Activated CD8-positive, alpha-beta memory T cell treated with anti-CD3 and anti-CD28 coated beads, Interleukin-2, amount 50 U/mL, for 48 hours (primary cell): ENCODE data around the gene GTF2A1L.
"Not testable (repeated sequence)": the region's sequence is repeated elsewhere in the genome, so short reads cannot be mapped to it uniquely, and the experiment has no call there.

Experiments used
- DNase-seq: peaks from one replicate; pipeline ENCODE4 v3.0.0-alpha.2; 2020

GTF2A1L gene, protein sequence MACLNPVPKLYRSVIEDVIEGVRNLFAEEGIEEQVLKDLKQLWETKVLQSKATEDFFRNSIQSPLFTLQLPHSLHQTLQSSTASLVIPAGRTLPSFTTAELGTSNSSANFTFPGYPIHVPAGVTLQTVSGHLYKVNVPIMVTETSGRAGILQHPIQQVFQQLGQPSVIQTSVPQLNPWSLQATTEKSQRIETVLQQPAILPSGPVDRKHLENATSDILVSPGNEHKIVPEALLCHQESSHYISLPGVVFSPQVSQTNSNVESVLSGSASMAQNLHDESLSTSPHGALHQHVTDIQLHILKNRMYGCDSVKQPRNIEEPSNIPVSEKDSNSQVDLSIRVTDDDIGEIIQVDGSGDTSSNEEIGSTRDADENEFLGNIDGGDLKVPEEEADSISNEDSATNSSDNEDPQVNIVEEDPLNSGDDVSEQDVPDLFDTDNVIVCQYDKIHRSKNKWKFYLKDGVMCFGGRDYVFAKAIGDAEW

DNA sequence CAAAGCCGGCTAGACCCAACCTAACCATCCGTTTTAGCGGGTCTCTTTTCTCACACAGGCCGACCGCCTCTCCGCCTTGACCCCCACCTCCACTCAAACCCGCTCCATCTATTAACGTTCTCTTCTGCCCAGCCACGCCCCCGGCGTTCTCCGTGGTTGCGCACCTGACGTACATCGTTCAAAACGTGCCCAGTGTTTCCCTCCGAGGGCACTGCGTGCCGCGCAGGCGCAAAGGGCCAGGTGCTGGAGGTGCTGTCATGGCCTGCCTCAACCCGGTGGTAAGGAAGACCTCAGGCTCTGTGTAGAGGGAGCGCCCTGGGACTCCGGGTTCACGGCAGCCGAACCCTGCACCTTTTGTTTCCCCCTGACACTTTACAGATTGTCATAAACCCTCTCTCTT is at the start of gene GTF2A1L:
GTF2A1L (plus strand) TSS at position 239 of the 400 bp plus-strand sequence; CDS start at position 258, 19 bp downstream.
- no peak for DNase-seq

DNA sequence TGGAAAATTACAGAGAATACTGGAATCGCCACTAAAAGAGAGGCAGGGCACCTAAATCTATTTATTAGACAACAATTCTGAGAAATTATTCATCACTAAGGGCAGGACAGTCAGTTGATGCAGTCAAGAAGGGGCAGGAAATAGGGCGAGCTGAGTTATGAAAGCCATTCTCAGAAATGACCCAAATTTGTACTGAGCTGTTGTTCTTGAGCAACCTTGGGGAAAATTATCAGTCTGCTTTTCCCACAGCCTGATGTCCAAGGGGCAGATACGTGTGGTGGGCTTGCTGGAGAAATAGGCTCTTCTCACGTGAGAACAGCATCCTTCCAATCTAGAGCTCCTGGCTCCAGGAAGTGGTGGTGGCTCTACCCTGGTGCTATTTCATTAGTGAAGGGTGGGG is 49.1 kb upstream of the GTF2A1L start:
- no peak for DNase-seq

DNA sequence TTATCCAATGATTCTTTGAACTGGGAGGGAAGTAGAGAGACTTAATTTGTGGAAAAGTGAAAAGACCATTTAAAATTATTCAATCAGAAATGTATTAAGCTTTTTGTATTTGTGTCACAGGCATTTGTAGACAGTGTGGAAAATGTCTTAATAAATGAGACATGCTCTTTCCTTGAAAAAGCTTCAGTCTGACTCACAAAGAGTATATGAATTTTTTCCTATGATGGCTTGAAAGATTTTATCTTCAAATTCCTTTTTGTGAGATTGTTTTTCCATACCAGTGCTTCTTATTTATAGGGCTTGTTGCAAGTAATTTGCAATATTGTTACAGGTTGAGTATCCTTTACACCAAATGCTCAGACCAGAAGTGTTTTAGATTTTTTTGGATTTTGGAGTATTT is 48.2 kb upstream of the GTF2A1L start:
- no peak for DNase-seq

DNA sequence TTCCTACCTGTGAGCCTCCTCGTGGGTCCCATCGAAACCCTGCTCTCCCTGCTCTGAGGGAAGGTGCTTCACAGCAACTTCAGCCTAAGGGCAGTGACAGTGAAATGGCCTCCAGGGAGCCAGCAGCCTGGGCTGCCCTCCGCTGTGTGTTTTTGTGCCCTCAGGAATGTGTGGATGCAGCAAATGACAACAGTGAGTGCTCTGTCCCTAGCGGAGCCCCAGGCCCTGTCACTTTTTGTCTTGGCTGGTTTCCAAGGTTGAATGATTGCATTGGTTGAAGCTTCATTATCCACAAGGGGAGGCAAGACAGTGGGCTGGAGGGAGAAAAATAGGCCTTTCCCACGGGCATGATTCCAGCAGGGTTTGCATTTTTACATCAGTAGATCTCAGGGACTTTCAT is 44.8 kb upstream of the GTF2A1L start:
- DNase-seq = no peak

GRCh38 chr2:48574353-48575287 is 43.0 kb upstream of the GTF2A1L start:
- DNase-seq = no peak

DNA sequence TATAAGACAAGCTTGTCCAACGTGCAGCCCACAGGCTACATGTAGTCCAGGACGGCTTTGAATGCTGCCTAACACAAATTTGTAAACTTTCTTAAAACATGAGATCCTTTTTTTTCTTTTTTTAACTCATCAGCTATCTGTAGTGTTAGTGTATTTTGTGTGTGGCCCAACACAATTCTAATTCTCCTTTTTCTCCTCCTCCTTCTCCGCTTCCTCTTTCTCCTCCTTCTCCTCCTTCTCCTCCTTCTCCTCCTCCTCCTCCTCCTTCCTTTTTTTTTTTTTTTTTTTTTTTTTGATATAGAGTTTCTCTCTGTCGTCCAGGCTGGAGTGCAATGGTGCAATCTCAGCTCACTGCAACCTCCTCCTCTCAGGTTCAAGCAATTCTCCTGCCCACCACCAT is 39.3 kb upstream of the GTF2A1L start:
- no peak for DNase-seq

DNA sequence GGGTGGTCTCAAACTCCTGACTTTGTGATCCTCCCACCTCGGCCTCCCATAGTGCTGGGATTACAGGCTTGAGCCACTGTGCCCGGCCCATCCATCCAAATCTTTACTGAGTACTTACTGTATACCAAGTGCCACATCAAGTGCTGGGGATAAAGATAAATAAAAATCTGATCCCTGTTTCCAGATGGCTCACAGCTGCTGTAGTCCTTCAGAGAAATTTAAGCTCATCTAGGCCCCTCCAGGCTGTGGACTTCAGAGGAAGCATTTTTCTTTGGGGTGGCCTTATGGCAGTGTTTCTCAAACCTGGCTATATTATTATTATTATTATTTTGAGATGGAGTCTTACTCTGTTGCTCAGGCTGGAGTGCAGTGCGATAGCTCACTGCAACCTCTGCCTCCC is 33.7 kb upstream of the GTF2A1L start:
- no peak for DNase-seq

DNA sequence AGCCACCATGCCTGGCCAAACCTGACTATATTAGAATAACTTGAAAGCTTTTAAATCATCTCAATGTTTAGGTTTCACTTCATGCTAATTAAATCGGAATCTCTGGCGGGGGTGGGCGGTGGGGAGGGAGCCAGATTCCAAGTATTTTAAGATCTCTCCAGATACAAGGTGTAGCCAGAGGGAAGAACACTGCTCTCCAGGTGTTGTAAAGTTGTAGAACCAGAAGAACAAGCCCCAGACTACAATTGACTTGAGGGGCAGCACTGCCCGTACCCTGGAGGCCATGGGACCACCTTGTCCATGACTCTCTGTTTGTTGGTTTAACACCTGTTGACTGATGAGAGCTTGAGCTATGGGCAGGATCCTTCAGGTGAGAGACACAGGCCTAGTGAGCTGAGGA is 33.1 kb upstream of the GTF2A1L start:
- no peak for DNase-seq

DNA sequence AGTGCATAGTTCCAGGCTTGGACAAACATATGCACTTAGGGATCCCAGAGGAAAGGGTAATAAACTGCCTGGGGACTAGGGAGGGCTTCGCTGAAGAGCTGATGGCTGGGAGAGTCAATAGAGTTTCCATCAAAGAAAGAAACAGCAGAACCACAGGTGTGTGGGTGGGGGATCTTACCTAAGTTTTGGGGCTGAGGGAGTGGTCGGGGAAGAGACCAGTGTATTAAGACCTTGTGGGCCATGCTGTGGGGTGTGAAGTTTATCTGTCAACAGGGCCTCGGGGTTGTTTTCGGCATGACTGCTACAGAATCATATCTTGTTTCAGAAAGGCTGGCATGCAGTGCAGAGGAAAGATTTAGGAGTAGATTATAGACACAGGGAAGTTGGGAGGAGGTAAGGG is 31.2 kb upstream of the GTF2A1L start:
- no peak for DNase-seq

DNA sequence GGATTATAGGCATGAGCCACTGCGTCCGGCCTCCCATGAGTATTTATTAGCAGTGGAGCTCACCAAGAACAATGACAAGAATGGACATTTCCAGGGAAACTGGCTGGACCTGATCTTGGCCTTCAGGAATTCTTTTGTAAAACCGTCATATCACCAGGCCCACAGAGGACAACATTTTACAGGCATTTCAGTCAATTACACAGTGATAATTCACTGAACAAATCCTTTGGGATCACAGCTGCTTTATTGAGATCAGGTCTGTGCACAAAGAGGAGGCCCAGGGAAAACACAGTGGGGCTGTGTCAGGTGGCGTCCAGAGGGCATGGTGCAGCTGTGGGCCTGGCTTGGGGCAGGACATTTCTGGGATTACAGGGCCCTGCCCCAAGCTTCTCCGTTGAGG is 30.1 kb upstream of the GTF2A1L start:
- DNase-seq = no peak

- DNase-seq = no peak
Measured at GRCh38 chr2:48587961-48588360, 29.7 kb upstream of the GTF2A1L start.

GRCh38 chr2:48588745-48589144 is 28.9 kb upstream of the GTF2A1L start:
- no peak for DNase-seq

- DNase-seq = no peak
Measured at GRCh38 chr2:48589170-48589767, 28.4 kb upstream of the GTF2A1L start.

DNA sequence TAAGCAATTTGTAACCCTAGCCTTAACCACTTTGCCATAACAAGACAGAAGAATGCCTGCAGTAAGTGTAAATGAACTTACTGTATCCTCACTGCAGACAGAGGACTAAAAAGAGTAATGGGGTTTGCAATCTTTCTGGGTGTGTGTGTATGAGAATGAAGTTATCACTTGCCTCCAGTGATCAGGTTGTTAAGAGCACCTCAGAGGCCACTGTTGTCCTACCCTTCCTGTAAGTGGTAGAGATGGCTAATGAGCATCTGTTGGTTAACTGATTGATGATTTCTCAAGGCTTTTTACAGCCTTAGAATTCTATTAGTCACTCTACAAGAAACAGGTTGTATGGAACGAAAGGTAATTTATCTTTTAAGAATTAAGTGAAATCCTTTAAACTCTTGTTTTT is 27.6 kb upstream of the GTF2A1L start:
- DNase-seq = no peak

DNA sequence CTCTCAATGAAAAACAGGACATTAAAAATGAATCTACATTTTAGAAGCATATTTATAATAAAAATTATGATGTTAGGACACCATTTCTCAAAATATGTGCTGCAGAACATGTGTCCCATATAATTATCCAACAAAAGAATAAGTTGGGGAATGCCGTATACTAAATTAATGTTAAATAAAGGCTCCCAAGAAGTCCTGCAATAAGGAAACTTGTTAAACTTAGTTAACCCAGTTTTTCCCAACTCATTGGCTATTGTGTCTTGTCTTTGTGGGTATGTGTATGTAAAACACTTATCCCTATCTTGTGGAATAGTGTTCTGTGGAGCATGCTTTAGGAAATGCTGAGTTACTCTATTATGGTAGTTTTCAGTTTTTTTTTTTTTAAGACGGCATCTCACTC is 25.6 kb upstream of the GTF2A1L start:
- no peak for DNase-seq

DNA sequence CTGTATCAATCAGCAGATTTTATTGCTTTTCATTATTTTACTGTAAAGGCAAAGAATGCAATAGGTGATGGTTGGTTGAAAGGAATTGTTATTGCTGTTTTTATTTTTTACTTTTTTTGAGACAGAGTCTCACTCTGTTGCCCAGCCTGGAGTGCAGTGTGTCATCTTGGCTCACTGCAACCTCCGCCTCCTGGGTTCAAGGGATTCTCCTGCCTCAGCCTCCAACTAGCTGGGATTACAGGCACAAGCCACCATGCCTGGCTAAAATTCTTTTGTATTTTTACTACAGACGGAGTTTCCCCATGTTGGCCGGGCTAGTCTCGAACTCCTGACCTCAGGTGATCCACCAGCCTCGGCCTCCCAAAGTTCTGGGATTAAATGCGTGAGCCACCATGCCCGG is 20.9 kb upstream of the GTF2A1L start:
- not testable (repeated sequence) for DNase-seq

DNA sequence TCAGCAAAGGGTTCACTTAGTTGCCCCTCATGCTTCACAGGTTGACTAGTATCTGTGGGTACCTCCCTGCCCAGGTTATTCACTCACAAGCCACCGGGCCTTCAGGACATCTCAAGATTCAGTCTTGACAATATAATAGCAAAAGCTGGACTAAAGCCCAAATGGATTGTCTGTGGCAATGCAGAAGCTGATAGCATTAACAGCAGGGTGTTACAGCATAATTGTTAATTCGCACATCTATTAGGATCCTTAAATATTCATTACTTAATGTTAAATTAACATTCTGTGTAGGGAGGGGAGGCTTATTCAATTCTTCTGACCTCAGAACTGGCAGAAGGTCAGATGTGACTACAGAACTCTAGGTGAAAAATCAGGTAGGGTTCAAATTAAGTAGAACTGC is 20.2 kb upstream of the GTF2A1L start:
- no peak for DNase-seq

GRCh38 chr2:48600204-48600813 is 17.3 kb upstream of the GTF2A1L start:
- DNase-seq = no peak

GRCh38 chr2:48600917-48601316 is 16.7 kb upstream of the GTF2A1L start:
- DNase-seq = no peak

DNA sequence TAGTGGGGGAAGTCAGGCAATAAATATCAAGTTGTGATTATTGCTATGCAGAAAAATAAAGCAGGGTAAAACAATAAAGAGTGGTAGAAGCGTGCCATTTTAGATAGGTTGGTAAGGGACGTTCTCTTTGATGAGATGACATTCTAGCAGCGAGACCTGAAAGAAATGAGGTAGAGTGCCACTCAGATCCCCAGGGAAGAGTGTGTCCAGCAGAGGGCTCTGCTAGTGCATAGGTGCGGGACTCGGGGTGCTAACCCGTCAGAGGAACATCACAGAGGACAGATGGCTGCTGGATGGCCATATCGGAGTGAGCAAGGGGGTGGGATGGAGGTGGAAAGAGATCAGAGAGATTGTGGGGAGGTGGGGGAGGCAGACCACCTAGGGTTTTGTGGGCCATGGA is 16.3 kb upstream of the GTF2A1L start:
- no peak for DNase-seq

DNA sequence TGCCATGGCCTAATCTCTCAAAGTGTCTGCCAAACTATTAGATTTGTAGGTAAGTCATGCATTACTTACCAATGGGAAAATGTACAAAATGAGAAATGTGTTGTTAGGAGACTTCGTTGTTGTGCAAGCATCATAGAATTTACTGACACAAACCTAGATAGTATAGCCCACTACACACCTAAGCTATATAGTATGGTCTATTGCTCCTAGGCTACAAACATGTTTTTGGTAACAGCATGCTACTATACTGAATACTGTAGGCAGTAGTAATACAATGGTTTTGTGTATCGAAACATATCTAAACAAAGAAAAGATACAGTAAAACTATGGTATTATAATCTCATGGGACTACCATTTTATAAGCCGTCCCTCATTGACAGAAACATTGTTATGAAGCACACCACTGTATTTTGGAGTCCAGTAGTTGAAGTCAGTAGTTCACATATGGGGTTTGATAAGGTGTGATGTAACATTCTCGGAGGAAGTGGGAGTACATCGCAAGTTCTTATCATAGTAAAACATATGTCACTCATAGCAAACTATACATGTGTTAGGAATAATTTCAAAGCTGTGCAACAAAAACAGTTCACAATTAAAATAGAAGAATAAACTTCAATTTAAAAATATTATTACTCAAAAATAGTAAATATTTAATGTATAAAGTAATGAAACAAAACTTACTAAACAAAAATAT is 12.0 kb upstream of the GTF2A1L start:
- DNase-seq = no peak

DNA sequence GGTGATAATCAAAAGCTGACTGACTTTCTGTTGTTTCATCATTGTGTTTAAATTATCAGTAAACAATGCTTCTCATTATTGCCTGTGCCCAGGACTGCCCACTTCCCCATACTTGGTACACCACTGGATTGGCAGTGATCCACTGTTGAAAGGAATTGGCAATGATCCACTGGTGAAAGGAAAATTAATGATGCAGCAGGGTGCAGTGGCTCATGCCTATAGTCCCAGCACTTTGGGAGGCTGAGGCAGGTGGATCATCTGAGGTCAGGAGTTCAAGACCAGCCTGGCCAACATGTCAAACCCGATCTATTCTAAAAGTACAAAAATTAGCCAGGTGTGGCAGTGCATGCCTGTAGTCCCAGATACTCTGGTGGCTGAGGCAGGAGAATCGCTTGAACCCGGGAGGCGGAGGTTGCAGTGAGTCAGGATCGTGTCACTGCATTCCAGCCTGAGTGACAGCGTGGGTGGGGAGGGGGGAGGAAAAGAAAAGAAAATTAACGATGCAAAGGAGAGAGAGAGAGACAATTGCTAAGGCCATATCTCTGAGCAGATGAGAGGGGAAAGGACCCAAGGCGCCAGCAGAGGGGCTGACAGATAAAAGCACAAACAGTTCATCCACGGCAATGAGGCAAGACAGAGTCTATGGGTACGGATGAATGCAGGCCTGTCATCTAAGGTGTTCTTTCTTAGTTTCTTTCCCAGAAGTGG is 10.2 kb upstream of the GTF2A1L start:
- no peak for DNase-seq
